Stimulated activated CD4-positive, alpha-beta T cell treated with anti-CD3 and anti-CD28 coated beads, Interleukin-4, amount 100 ng/mL, for 48 hours (primary cell): ENCODE measurements around the gene MLF1.
A peak's percentile ranks its signal among the peaks of the same experiment; 100 is the strongest.
"Not testable (repeated sequence)": the region's sequence is repeated elsewhere in the genome, so short reads cannot be mapped to it uniquely, and the experiment has no call there.

Experiments
- DNase-seq, 2 donors: peaks; one replicate each; pipeline ENCODE4 v3.0.0-alpha.2; 2020; ENCODE audit warnings: low read depth in 2 of 2

The MLF1 gene, protein sequence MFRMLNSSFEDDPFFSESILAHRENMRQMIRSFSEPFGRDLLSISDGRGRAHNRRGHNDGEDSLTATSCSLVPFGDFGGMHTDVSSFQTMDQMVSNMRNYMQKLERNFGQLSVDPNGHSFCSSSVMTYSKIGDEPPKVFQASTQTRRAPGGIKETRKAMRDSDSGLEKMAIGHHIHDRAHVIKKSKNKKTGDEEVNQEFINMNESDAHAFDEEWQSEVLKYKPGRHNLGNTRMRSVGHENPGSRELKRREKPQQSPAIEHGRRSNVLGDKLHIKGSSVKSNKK

GRCh38 chr3:158570999-158571702, at the start of gene MLF1:
TSS of gene MLF1 (plus strand) at chr3:158571194. CDS start at chr3:158571301, 107 bp downstream.
- DNase-seq, result peak; percentile 73 to 79

DNA sequence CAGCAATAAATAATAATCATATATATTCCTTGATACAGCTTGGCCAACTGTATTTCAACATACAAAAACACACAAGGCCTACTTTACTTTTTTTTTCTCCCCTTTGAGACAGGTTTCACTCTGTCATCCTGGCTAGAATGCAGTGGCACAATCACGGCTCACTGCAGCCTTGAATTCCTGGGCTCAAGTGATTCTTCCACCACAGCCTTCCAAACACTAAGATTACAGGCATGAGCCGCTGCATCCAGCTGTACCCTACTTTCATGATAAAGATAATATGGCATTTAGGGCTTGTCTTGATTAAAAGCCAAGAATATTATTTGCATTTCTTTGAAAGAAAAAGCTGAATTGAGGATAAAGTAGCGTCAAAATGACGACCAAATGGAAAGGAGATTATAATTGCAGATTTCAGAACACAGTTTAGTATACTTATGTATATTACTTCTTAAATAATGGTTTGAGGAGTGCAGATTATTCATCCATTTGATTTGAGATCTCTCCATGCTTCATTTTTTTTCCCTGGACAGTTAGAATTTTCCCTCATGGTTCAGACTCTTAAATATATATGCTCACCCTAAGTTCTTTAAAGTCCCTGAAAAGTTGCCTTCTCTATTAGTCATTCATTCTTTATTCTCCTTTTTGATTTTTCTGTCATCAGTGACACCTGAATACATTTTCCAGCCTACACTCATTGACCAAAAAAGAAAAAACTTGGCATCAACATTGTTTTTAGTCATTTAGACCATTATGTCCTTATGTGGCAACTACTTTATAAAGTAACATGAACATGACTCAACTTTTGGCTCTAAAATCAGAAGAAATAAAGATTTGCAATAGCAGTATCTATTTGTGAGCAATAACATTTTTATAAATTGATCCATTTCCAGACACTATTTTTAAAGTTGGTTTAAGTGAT, 48.5 kb upstream of the MLF1 start:
- DNase-seq, result no peak

GRCh38 chr3:158528076-158528674, 42.8 kb upstream of the MLF1 start:
- no peak for DNase-seq

GRCh38 chr3:158531334-158531733, 39.7 kb upstream of the MLF1 start:
- DNase-seq, result no peak

- DNase-seq, result no peak
Observed at GRCh38 chr3:158532099-158532734, 38.8 kb upstream of the MLF1 start.

DNA sequence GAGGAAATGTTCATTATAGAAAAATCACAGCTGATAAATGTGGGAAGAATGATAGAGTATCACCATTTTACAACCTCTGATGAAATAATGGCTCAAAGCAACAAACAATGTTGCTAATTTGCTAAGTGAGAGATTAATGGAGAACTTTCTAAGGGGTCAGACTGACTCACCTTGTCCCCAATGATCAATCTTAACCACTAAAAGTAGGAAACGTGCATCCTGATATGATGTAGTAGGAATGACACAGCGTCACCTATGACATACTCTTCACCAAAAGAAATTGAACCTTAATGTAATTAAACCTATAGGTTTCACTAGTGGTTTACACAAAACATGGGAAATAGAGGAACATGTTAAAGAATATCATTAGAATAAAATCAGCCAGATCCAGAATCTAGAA, 35.1 kb upstream of the MLF1 start:
- no peak for DNase-seq

GRCh38 chr3:158539414-158540014, 31.5 kb upstream of the MLF1 start:
- peak; percentile 10 to 32 for DNase-seq

GRCh38 chr3:158540066-158540465, 30.9 kb upstream of the MLF1 start:
- DNase-seq, result no peak

DNA sequence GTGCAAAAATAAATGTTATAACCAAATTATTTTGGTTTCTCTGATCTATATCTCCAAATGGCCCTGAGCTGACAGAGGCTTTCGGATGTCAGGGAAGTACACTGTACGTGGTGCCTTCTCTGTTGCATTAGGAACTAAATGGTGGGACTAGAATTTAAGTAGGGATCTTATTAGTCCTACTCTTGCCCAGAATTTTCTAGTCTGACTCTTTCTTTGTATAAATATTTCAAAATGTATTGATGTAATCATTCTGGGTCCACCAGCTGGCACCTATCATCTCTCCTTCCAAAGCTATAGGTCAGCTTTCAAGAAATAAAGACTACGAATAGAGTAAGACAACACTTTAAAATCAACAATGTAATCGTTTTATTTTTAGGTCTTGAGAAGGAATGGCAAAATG, 22.3 kb upstream of the MLF1 start:
- DNase-seq, result no peak

GRCh38 chr3:158549938-158550337, 21.1 kb upstream of the MLF1 start:
- DNase-seq, result not testable (repeated sequence)

GRCh38 chr3:158552124-158552523, 18.9 kb upstream of the MLF1 start:
- DNase-seq, result no peak

DNA sequence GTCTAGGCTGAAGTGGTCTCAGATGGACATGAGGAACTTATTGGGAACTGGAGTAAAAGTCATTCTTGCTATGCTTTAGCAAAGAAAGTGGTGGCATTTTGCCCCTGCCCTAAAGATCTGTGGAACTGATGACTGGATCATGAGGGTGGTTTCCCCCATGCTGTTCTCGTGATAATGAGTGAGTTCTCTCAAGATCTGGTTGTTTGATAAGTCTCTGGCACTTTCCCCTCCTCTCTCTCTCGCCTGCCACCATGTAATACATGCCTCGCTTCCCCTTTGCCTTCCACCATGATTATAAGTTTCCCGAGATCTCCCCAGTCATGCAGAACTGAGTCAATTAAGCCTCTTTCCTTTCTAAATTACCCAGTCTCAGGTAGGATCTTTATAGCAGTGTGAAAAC, 11.5 kb upstream of the MLF1 start:
- no peak for DNase-seq

DNA sequence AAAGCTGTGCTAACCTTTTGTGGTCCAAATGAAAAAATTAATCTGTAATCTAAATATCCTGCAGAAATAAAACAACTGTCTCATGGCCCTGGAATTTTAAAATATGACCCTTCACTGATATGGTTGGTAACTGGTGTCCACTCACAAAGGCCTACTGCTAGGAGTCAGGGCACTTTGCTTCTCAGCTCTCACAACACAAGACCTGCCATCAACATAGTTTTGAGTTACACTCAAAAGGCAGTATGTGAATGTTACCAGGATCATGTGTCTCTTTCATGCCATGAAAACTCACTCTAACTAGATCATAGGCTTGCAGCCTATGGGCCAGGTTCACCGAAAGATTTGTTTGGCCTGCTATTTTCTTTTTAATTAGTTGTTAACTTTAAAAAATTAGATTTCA, 10.0 kb upstream of the MLF1 start:
- DNase-seq, result no peak

DNA sequence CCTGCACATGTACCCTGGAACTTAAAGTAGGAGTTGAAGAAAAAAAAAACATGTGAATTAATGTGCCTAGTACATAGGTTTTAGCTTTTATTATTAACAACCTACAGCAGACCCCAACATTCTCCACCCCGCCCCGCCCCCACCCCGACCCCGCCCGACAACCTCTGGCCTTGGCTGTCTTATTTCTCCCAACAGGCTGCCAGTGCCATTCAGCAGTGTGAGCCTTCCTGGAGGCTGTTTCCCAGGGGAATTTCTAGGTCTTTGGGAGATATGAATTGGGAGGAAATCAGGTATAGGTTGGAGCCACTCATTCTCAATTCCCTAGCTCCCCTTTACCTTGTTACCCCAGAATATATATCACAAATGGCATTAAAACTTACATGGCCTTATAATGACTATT, 8.3 kb upstream of the MLF1 start:
- no peak for DNase-seq

GRCh38 chr3:158563076-158563475, 7.9 kb upstream of the MLF1 start:
- no peak for DNase-seq

DNA sequence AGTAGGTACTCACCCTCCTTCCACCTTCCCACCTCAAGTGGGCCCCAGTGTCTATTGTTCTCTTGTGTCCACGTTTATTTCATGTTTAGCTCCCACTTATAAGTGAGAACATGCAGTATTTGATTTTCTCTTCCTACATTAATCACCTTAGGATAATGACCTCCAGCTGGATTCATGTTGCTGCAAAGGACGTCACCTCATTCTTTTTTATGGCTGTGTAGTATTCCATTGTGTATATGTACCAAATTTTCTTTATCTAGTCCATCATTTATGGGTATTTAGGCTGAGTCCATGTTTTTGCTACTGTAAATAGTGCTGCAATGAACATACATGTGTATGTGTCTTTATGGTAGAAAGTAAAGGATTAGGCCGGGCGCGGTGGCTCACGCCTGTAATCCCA, 5.9 kb upstream of the MLF1 start:
- no peak for DNase-seq

DNA sequence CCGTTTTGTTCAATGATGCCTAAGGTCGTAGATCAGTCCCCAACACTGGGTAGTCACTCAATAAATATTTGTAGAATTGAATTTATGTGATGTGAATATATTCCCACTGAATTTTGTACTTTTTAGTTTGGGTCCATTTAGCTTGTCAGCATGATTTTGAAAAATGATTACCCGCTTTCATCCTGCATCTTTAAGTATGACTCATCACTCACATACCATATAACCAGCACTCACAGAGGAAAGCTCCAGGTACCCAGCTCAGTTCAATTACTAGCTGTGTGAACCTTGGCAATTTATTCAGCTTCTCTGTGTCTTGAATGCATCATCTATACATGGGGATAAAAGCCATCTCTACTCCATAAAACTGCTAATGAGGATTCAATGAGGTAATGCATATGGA, 2.2 kb upstream of the MLF1 start:
- no peak for DNase-seq

DNA sequence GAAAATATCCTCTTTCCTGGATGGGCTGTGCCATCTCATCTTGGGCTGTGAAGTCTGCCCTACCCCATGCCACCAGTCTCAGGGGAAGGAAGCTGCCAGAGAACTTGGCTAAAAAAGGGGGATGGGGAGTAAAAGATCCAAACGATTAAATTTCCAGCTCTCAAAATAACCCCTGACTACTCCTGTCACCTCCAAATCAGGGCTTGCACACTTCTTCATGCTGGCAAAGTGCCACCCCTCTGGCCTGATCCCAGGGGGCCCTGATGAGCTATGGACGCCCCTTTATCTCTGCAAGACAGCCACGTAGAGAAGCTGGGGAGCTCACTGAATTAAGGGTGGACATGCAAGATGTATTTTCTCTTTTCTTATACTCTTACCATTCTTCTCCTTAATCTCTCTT, 1.2 kb upstream of the MLF1 start:
- no peak for DNase-seq

DNA sequence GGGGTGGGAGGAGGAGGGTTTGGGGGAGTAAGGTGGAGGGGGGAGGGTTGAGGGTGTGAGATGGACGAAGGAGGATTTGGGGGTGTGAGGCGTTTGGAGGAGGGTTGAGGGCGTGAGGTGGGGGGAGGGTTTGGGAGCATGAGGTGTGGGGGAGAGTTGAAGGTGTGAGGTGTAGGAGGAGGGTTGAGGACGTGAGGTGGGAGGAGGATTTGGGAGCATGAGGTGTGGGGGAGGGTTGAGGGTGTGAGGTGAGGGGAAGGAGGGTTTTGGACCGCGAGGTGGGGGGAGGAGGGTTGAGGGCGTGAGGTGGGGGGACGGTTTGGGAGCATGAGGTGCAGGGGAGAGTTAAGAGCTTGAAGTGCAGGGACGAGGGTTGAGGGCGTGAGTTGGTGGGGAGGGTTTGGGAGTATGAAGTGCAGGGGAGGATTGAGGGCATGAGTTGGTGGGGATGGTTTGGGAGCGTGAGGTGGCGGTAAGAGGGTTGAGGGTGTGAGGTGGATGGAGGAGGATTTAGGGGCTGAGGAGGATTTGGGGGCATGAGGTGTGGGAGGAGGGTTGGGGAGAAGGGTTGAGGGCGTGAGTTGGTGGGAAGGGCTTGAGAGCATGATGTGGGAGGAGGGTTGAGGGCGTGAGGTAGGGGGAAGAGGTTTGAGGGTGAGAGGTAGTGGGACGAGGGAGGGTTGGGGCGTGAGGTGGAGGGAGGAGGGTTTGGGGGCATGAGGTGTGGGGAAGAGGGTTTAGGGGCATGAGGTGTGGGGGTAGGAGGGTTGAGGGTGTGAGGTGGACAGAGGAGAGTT, 1.2 kb downstream of the MLF1 start:
- DNase-seq, result no peak

DNA sequence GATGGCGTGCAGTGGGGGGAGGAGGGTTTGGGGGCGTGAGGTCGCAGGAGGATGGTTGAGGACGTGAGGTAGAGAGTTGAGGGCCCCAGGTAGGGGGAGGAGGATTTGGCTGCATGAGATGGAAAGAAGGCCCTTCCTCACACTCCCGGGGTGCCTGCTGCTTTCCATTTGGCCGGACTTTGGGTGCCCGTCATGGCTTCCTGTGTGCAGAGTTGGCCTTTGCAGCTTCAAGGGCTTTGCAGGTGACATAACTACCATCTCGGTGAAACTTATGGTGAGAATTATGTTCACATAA, 1.7 kb downstream of the MLF1 start:
- DNase-seq, result no peak

DNA sequence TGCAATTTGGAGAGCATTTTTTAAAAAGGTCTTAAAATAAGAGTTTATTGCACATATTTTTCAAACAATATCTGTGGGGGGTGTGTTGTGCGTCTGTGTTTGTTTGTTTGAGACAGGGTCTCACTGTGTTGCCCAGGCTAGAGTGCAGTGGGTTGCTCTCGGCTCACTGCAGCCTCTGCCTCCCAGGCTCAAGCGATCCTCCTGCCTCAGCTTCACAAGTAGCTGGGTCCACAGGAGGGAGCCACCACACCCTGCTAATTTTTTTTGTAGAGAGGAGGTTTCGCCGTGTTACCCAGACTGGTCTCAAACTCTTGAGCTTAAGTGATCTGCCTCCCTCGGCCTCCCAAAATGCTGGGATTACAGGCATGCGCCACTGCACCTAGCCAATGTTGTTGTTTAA, 2.7 kb downstream of the MLF1 start:
- DNase-seq, result no peak
